Thymus (tissue), 11 donors: ENCODE results near the gene BCL2L15. TPM values are rescaled to one million over a fixed set of nuclear protein-coding genes. Genes with fewer than 3 reads are reported as not detected.
A peak's percentile ranks its signal among the peaks of the same experiment; 100 is the strongest.

ENCODE experiments used
- DNase-seq, 9 donors: peaks; one replicate each; pipeline ENCODE4 v3.0.0-alpha.2; 2013; ENCODE audit warnings: low spot score in 9 of 9, low read depth in 6 of 9, missing footprints in 1 of 9
- H3K27ac ChIP-seq, 2 donors: one replicate each; pipeline ENCODE4 v1.5.1; 2013; ENCODE audit warnings: control low read depth in 1 of 2, low read depth in 1 of 2, low read length in 1 of 2, mild to moderate bottlenecking in 1 of 2, moderate library complexity in 1 of 2
- H3K27me3 ChIP-seq, 2 donors: one replicate each; pipeline ENCODE4 v1.5.1; 2013; ENCODE audit warnings: low read length in 1 of 2; ENCODE audit not compliant: control insufficient read depth in 2 of 2, insufficient read depth in 1 of 2
- H3K36me3 ChIP-seq, 2 donors: one replicate each; pipeline ENCODE4 v1.5.1; 2013; ENCODE audit warnings: low read length in 1 of 2, mild to moderate bottlenecking in 1 of 2, moderate library complexity in 1 of 2; ENCODE audit not compliant: control insufficient read depth in 2 of 2, insufficient read depth in 2 of 2
- H3K4me1 ChIP-seq, 2 donors: one replicate each; pipeline ENCODE4 v1.5.1; 2013; ENCODE audit warnings: low read length in 2 of 2; ENCODE audit not compliant: control insufficient read depth in 2 of 2, insufficient read depth in 2 of 2
- H3K4me3 ChIP-seq, 2 donors: one replicate each; pipeline ENCODE4 v1.5.1; 2013; ENCODE audit warnings: low read length in 2 of 2, control low read depth in 1 of 2, mild to moderate bottlenecking in 1 of 2
- H3K9me3 ChIP-seq, 2 donors: one replicate each; pipeline ENCODE4 v1.5.1; 2013; ENCODE audit warnings: low read length in 1 of 2, mild to moderate bottlenecking in 1 of 2; ENCODE audit not compliant: control insufficient read depth in 2 of 2, insufficient read depth in 1 of 2
- WGBS: extraction: QIAGEN DNeasy Blood & Tissue Kit; methylation state at CpG from one replicate; pipeline ENCODE4 v1.1.7; 2013; 5-methylcytosine and 5-hydroxymethylcytosine counted together
- polyA plus RNA-seq: library from polyadenylated mRNA; stranded (reverse); fragments of 200-250 nt; gene quantifications from one replicate; pipeline ENCODE4 v1.2.3, GENCODE V29; 2013
- total RNA-seq: library from RNA; stranded (reverse); fragments of 120-200 nt; gene quantifications from one replicate; pipeline ENCODE4 v1.2.4, GENCODE V29; 2013
- donor health status: healthy.

Gene BCL2L15
- total and polyA plus RNA-seq, 2 donors, result 0.76 to 1.8 TPM

DNA sequence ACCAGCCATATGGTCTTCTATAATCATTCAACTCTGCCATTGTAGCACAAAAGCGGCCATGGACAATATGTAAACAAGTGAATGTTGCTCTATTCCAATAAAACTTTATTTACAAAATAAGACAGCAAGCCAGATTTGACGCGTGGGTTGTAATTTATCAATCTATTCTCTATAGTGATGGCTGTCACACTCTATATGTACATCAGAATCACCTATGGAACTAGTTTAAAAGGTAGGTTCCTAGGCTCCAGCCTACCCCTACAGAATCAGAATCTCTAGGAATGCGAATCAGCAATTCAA is 7.7 kb downstream of the BCL2L15 start:
- Histone ChIP-seq H3K27me3 (no peaks in the 10 kb centered on the region), H3K27ac (no peak overlapping the region), H3K36me3 (no peaks in the 10 kb centered on the region), H3K9me3 (no peaks in the 10 kb centered on the region), H3K4me1 (peaks cover 0 to 3% of the 10 kb centered on the region in 2 donors), H3K4me3 (no peak overlapping the region)
- over 99% methylated on average over 4 of the region's 4 CpGs for whole genome bisulfite sequencing
- no peak for DNase-seq

DNA sequence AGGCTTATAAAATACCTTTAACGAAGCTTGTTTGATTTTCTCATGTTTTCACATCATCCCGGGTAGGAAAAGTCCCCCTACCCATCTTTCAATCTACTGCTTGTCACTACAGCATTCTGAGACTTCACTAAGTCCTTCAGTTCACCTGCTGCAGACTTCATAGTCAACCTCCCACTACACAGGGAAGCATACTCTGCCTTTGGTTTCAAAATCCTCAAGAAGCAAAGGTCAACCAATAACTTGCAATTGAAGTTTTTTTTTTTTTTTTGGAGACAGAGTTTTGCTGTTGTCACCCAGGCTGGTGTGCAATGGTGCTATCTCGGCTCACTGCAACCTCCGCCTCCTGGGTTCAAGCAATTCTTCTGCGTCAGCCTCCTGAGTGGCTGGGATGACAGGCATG is 11.2 kb downstream of the BCL2L15 start:
- no peaks in the 10 kb centered on the region for H3K9me3 ChIP-seq

DNA sequence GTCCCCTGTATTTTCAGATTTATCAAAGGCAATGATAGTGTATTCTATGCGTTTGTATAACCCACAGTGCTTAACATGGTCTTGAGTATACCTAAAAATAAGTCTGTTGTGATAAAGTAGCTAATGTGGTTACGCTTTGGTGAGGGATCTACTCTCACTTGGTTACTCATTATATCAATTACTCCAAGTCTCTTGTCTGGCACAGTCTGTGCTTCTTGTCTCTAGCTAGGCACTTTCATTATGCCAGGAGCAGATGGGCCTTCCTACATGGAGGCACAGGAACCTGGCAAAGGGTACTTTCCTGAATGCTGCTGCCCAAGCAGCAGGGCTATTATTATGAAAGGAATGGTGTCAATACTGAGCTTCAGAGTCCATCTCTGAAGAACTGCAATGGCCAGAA is 11.7 kb downstream of the BCL2L15 start:
- peaks cover 7 to 21% of the 10 kb centered on the region in 2 donors for H3K4me1 ChIP-seq
- DNase-seq, result no peak
- H3K27me3 ChIP-seq, result no peaks in the 10 kb centered on the region
- no peak overlapping the region for H3K27ac ChIP-seq
- no peak overlapping the region for H3K4me3 ChIP-seq
- WGBS, result 93% methylated on average over 2 of the region's 2 CpGs
- no peaks in the 10 kb centered on the region for H3K9me3 ChIP-seq
- H3K36me3 ChIP-seq, result no peaks in the 10 kb centered on the region

More for the DNA sequence above, 11.2 kb downstream of the BCL2L15 start:
- Histone ChIP-seq H3K27ac (no peak overlapping the region), H3K27me3 (no peaks in the 10 kb centered on the region), H3K36me3 (no peaks in the 10 kb centered on the region), H3K4me1 (peaks cover 7 to 19% of the 10 kb centered on the region in 2 donors), H3K4me3 (no peak overlapping the region)
- DNase-seq, result no peak
- 98% methylated on average over 5 of the region's 5 CpGs for WGBS

DNA sequence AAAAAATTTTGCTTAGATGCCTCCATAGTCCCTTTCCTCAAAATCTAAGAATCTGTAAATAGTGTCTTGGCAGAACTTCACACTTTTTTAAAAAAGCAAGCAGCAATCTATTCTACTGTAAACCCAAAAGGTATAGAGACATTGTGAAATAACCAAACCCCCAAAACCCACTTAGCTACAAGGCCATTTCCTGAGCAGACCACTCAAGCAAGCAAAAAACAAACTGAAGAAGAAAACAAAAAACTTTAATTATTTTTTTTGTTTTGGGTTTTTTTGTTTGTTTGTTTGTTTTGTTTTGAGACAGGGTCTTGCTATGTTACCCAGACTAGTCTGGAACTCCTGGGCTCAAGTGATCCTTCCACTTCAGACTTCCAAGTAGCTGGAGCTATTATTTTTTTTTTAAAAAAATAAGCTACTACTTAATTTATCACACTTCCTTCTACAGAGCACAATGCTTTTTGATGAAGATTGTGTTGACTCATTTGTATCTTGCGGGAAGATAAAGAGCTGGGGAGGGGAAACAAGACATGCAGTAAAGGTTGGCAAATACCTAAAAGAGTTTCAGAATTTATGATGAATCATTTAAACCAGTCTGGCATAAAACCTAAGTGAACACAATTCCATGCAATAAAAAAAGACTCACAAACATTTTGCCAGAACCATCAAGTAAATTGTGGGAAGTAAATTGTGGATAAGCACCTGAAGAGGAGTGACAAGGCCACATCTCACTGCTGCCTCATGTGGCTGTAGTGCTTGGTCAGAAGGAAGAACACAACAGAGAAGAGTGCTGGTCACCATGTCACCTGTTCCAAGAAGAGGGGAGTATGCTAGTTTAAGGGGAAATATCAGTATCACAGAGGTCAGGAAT is 13.1 kb downstream of the BCL2L15 start:
- WGBS, result 50% methylated on average over 1 of the region's 1 CpG
- H3K9me3 ChIP-seq, result no peaks in the 10 kb centered on the region
- H3K27me3 ChIP-seq, result no peaks in the 10 kb centered on the region
- H3K4me1 ChIP-seq, result peaks cover 7 to 27% of the 10 kb centered on the region in 2 donors
- DNase-seq, result peak in 2 of 9 donors; percentile 15 to 63
- H3K4me3 ChIP-seq, result no peak overlapping the region
- no peaks in the 10 kb centered on the region for H3K36me3 ChIP-seq
- H3K27ac ChIP-seq, result no peak overlapping the region

DNA sequence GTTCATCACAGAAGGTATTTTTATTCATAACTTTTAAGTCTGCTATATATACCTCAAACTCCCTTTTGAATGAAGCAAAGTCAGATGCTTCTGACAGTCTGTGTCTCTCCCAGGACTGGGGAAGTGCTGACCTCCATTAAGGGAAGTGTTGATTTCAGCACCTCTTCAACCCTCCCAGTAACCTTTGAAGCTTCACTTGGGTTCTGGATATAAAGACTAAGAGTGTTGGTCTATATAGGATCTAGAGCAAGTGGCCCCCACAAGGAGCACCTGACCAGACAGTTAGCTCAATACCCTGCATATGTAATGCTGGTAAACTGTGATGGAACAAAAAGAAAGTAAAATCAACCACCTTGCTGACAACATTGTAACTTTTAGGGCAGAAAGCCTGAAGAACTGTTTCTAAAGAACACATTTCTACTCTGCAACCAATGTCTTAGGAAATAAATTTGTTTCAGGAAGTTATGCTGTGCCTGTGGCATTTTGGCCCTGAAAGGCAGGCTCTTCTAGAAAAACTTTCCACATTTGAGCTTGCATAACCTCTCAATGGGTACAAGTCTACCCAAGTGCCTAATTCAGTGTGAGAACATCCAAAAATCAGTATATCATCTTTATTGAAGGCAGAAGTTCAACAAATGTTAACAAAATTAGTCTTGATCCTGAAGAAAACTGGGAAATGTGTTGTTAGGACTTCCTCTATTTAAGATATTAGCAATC is 15.0 kb downstream of the BCL2L15 start:
- DNase-seq, result peak in 8 of 9 donors; percentile 22 to 68 (median 34)
- H3K27me3 ChIP-seq, result no peaks in the 10 kb centered on the region
- peaks cover 16 to 32% of the 10 kb centered on the region in 2 donors for H3K4me1 ChIP-seq
- no peaks in the 10 kb centered on the region for H3K36me3 ChIP-seq
- peak overlapping the region; percentile 75 to 93 for H3K27ac ChIP-seq
- peak overlapping the region; percentile 3 to 67 for H3K4me3 ChIP-seq
- H3K9me3 ChIP-seq, result no peaks in the 10 kb centered on the region

DNA sequence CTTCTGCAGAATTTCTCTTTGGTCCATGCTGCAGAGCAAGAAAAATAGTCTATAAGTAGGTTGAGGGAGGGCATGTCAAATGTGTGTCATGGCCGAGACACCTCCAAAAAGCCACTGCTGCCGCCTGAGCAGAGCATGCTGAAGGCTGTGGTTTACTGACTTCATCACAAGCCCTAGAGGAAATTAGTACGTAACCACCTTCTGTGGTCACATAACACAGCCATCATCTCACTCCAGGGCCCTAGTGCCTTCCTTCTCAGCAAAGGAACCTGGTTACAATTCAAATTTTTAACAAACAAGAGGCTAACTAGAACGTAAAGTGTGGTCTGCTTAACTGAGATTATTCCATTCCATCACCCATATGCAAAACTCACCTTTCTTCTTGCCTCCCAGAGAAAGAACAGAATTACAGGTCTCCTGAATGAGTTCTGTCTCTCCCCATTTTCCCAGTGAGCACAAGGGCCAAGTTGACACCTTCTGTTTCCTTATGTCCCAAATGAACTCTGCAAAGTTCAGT is 15.7 kb downstream of the BCL2L15 start, which contains the start of gene PTPN22:
Gene PTPN22 (minus strand): TSS at position 116 of the 517 bp plus-strand sequence.
- WGBS, result 3% methylated on average over 4 of the region's 4 CpGs
- Histone ChIP-seq H3K4me3 (peak within 1 kb of the TSS; percentile 44 to 67), H3K27ac (peak within 1 kb of the TSS; percentile 75 to 93), H3K4me1 (peaks cover 16 to 32% of the 10 kb centered on the region in 2 donors), H3K27me3 (no peaks in the 10 kb centered on the region), H3K36me3 (no peaks in the 10 kb centered on the region), H3K9me3 (no peaks in the 10 kb centered on the region)
- DNase-seq, result peak; percentile 63 to 93 (median 80)

DNA sequence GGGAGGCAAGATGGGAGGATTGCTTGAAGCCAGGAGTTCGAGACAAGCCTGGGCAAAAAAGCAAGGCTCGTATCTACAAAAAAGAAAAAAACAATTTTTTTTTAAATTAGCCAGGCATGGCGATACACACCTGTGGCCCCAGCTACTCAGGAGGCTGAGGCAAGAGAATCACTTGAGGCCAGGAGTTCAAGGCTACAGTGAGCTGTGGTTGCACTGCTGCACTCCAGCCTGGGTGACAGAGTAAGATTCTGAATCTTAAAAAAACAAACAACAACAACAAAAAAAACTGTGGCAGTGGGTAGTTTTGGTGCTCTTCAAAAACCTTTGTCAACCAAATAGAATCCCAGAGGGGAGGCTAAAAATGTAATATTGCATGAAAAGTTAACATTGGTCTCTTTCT is 16.6 kb downstream of the BCL2L15 start:
- 59% methylated on average over 3 of the region's 3 CpGs for WGBS
- H3K4me1 ChIP-seq, result peaks cover 16 to 32% of the 10 kb centered on the region in 2 donors
- peak overlapping the region; percentile 46 to 93 for H3K27ac ChIP-seq
- no peaks in the 10 kb centered on the region for H3K9me3 ChIP-seq
- peak in 1 of 9 donors; percentile 40 for DNase-seq
- no peaks in the 10 kb centered on the region for H3K27me3 ChIP-seq
- H3K4me3 ChIP-seq, result peak overlapping the region; percentile 44 to 67
- no peaks in the 10 kb centered on the region for H3K36me3 ChIP-seq

DNA sequence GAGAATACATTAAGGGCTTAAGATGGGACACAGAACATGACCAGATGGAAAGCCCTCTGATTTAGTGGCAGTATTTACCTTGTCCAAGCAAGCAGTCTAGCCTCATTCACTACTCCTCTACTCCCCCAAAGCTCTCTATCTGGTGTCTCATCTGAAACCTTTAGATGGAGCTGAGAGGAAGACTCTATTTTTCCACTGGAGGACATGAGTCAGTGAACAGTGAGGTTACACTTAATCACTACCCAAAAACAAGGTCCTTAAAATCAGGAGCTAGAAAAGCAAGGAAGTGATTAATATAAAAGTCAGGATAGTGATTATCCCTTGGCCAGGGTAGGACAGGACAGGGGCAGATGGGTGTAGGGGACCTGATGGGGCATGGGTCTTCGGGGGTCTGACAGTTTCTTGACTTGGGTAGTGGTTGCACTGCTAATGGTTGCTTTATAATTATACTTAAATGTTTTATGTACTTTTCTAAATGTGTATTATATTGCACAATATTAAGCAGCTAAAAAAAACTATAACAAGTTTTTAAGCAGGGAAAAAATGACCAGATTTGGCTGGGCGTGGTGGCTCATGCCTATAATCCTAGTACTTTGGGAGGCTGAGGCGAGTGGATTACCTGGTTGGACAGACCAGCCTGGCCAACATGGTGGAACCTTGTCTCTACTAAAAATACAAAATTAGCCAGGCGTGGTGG is 18.8 kb downstream of the BCL2L15 start:
- Histone ChIP-seq H3K27ac (no peak overlapping the region), H3K27me3 (no peaks in the 10 kb centered on the region), H3K4me3 (no peak overlapping the region), H3K4me1 (peaks cover 16 to 24% of the 10 kb centered on the region in 2 donors), H3K9me3 (no peaks in the 10 kb centered on the region), H3K36me3 (peaks cover 0 to 3% of the 10 kb centered on the region in 2 donors)
- 97% methylated on average over 4 of the region's 4 CpGs for WGBS
- no peak for DNase-seq
